ENCODE results near the gene NXPH3. TPM values are rescaled to one million over a fixed set of nuclear protein-coding genes. Genes with fewer than 3 reads are reported as not detected.

NXPH3 gene
- total and polyA plus RNA-seq, 2 experiments from 2014 or later = 0.77 to 1.2 TPM

GRCh38 chr17:49564638-49565037, 11.0 kb upstream of the NXPH3 start:
- no peak overlapping the region for H3K27ac ChIP-seq
- peaks cover 4% of the 10 kb centered on the region for H3K27me3 ChIP-seq
- no peaks in the 10 kb centered on the region for H4K20me1 ChIP-seq (ENCODE audit: insufficient read depth, poor library complexity, severe bottlenecking)
- DNase-seq (ENCODE audit: low spot score) = no peak
- H3K4me1 ChIP-seq (ENCODE audit: insufficient read depth) = no peaks in the 10 kb centered on the region
- H3K9me2 ChIP-seq (replicated peaks; ENCODE audit: insufficient read depth) = no peaks in the 10 kb centered on the region
- H3K4me2 ChIP-seq = no peak overlapping the region
- TF ChIP-seq EZH2phosphoT487 (IDR thresholded peaks at IDR 0.05; ENCODE audit: low read depth, severe bottlenecking, unreplicated experiment) (no peak), CTCF (IDR thresholded peaks at IDR 0.05; ENCODE audit: poor library complexity) (no peak), EZH2 (IDR thresholded peaks at IDR 0.05; ENCODE audit: borderline replicate concordance) (no peak)
- H3K9me3 ChIP-seq (ENCODE audit: low read depth) = no peaks in the 10 kb centered on the region
- H2AFZ ChIP-seq = no peak overlapping the region
- no peak overlapping the region for H3K4me3 ChIP-seq
- 90% methylated on average over 4 of the region's 4 CpGs for WGBS (ENCODE audit: low lambda C conversion rate, missing lambda C conversion rate)
- H3K36me3 ChIP-seq (replicated peaks; ENCODE audit: insufficient read depth, low read depth) = no peaks in the 10 kb centered on the region
- no peaks in the 10 kb centered on the region for H3K79me2 ChIP-seq

GRCh38 chr17:49565948-49566491, 9.7 kb upstream of the NXPH3 start:
- no peaks in the 10 kb centered on the region for H3K4me1 ChIP-seq (ENCODE audit: insufficient read depth)
- peak overlapping the region; percentile 39 for H3K27ac ChIP-seq
- DNase-seq (ENCODE audit: low spot score) = peak; percentile 80
- no peaks in the 10 kb centered on the region for H3K36me3 ChIP-seq (replicated peaks; ENCODE audit: insufficient read depth, low read depth)
- no peaks in the 10 kb centered on the region for H3K9me2 ChIP-seq (replicated peaks; ENCODE audit: insufficient read depth)
- peaks cover 10% of the 10 kb centered on the region for H3K27me3 ChIP-seq
- 35% methylated on average over 14 of the region's 14 CpGs for WGBS (ENCODE audit: low lambda C conversion rate, missing lambda C conversion rate)
- H2AFZ ChIP-seq = no peak overlapping the region
- no peaks in the 10 kb centered on the region for H3K79me2 ChIP-seq
- H3K4me3 ChIP-seq = no peak overlapping the region
- H3K4me2 ChIP-seq = peak overlapping the region; percentile 22
- no peaks in the 10 kb centered on the region for H3K9me3 ChIP-seq (ENCODE audit: low read depth)
- no peaks in the 10 kb centered on the region for H4K20me1 ChIP-seq (ENCODE audit: insufficient read depth, poor library complexity, severe bottlenecking)
- TF ChIP-seq CTCF (IDR thresholded peaks at IDR 0.05; ENCODE audit: poor library complexity) (no peak), EZH2 (IDR thresholded peaks at IDR 0.05; ENCODE audit: borderline replicate concordance) (no peak), EZH2phosphoT487 (IDR thresholded peaks at IDR 0.05; ENCODE audit: low read depth, severe bottlenecking, unreplicated experiment) (no peak)

GRCh38 chr17:49566668-49567071, 9.0 kb upstream of the NXPH3 start:
- no peaks in the 10 kb centered on the region for H3K79me2 ChIP-seq
- peak overlapping the region; percentile 22 for H3K4me2 ChIP-seq
- no peak for DNase-seq (ENCODE audit: low spot score)
- no peaks in the 10 kb centered on the region for H3K9me2 ChIP-seq (replicated peaks; ENCODE audit: insufficient read depth)
- H3K36me3 ChIP-seq (replicated peaks; ENCODE audit: insufficient read depth, low read depth) = no peaks in the 10 kb centered on the region
- H3K27me3 ChIP-seq = peaks cover 17% of the 10 kb centered on the region
- no peak overlapping the region for H3K4me3 ChIP-seq
- no peaks in the 10 kb centered on the region for H3K9me3 ChIP-seq (ENCODE audit: low read depth)
- no peak overlapping the region for H2AFZ ChIP-seq
- TF ChIP-seq CTCF (IDR thresholded peaks at IDR 0.05; ENCODE audit: poor library complexity) (no peak), EZH2phosphoT487 (IDR thresholded peaks at IDR 0.05; ENCODE audit: low read depth, severe bottlenecking, unreplicated experiment) (no peak)
- H4K20me1 ChIP-seq (ENCODE audit: insufficient read depth, poor library complexity, severe bottlenecking) = no peaks in the 10 kb centered on the region
- no peaks in the 10 kb centered on the region for H3K4me1 ChIP-seq (ENCODE audit: insufficient read depth)
- H3K27ac ChIP-seq = peak overlapping the region; percentile 35
- 81% methylated on average over 5 of the region's 5 CpGs for WGBS (ENCODE audit: low lambda C conversion rate, missing lambda C conversion rate)
